Measurements from ENCODE around the gene RGS3. TPM values are rescaled to one million over a fixed set of nuclear protein-coding genes. Genes with fewer than 3 reads are reported as not detected.

RGS3 gene
- polyA plus RNA-seq, 1 experiment: 41.0 TPM

DNA sequence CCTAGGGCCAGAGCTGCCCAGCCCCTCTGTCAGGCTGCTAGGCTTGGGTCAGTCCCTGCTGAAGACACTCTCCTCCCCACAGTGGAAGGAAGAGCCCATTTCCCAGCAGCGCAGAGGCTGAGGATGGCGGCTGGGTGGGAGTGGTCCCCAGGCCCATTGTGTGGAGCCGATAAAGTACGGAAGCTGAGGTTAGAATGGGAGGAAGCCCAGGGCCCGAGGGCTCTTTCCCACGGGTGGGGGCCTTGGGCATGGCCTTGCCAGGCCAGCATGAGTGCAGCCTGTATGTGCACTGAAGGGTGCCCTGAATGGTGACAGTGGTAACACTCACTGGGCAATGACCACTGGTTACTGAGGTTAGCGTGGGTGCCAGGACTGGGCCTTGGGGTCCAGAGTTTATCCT is 125.9 kb downstream of the RGS3 start:
- ChIA-PET POLR2A (no interaction called here), CTCF (interaction anchor here (1.0 to 24.3 kb wide), 11 partner anchors 10 to 190 kb away, joined by 3 to 767 read pairs (median 6); partner anchors contain the start of genes ALAD and RGS3)
- Histone ChIP-seq H3K27me3 (ENCODE audit: control insufficient read depth, insufficient read depth, low read length) (no peaks in the 10 kb centered on the region), H3K9me3 (ENCODE audit: control insufficient read depth, insufficient read depth, low read length) (no peaks in the 10 kb centered on the region; the same call in 1 of the 2 replicates), H3K4me3 (ENCODE audit: low read depth, low read length) (no peak overlapping the region), H3K27ac (ENCODE audit: low read depth, low read length) (no peak overlapping the region)
- TF ChIP-seq, protein P1, sequence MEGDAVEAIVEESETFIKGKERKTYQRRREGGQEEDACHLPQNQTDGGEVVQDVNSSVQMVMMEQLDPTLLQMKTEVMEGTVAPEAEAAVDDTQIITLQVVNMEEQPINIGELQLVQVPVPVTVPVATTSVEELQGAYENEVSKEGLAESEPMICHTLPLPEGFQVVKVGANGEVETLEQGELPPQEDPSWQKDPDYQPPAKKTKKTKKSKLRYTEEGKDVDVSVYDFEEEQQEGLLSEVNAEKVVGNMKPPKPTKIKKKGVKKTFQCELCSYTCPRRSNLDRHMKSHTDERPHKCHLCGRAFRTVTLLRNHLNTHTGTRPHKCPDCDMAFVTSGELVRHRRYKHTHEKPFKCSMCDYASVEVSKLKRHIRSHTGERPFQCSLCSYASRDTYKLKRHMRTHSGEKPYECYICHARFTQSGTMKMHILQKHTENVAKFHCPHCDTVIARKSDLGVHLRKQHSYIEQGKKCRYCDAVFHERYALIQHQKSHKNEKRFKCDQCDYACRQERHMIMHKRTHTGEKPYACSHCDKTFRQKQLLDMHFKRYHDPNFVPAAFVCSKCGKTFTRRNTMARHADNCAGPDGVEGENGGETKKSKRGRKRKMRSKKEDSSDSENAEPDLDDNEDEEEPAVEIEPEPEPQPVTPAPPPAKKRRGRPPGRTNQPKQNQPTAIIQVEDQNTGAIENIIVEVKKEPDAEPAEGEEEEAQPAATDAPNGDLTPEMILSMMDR (IDR thresholded peaks at IDR 0.05; ENCODE audit: low read depth, low read length): no peak
- no peak for DNase-seq (ENCODE audit: low read depth, low spot score)

DNA sequence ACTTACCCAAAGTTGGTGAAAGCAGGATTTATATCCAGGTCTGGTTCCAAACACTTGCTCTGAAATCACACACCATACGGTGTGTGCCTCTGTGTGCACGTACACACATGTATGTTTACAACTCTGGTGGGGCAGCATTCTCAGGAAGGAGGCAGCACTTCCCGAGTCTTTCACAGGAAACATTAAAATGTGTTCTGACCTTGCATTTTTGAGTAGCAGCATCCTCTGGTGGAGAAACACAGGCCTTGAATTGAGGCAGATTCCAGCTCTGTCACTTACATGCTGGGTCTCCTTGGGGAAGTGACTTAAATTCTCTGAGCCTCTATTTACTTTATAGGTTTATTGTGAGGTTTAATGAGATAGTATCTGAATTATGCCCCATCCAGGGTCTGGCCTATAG is 126.4 kb downstream of the RGS3 start:
- DNase-seq (ENCODE audit: low read depth, low spot score): no peak
- TF ChIP-seq, protein P1 (IDR thresholded peaks at IDR 0.05; ENCODE audit: low read depth, low read length): peak; percentile 95
- Histone ChIP-seq H3K27ac (ENCODE audit: low read depth, low read length) (no peak overlapping the region), H3K4me3 (ENCODE audit: low read depth, low read length) (no peak overlapping the region), H3K27me3 (ENCODE audit: control insufficient read depth, insufficient read depth, low read length) (no peaks in the 10 kb centered on the region), H3K9me3 (ENCODE audit: control insufficient read depth, insufficient read depth, low read length) (no peaks in the 10 kb centered on the region; the same call in 1 of the 2 replicates)
- ChIA-PET POLR2A (no interaction called here), CTCF (interaction anchor here (0.5 to 24.3 kb wide), 16 partner anchors 11 to 317 kb away, joined by 3 to 767 read pairs (median 4); partner anchors contain the start of genes ALAD and RGS3)

DNA sequence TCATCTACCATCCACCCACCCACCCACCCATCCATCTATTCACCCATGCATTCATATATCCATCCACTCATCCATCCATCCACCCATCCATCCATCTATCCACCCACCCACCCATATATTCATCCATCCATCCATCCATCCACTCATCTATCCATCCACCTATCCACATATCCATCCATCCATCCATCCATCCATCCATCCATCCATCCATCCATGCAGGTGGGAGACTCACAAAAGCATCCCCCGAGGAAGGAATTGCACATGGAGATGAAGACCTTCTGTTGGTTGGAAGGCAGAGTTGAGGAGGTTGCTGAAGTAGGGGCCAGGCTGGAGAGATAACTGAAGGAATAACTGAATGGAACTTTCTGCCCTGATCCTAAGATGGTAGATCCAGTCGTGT is 126.9 kb downstream of the RGS3 start:
- no peaks in the 10 kb centered on the region for H3K27me3 ChIP-seq (ENCODE audit: control insufficient read depth, insufficient read depth, low read length)
- no peak overlapping the region for H3K27ac ChIP-seq (ENCODE audit: low read depth, low read length)
- TF ChIP-seq, protein P1 (IDR thresholded peaks at IDR 0.05; ENCODE audit: low read depth, low read length): no peak
- no peak for DNase-seq (ENCODE audit: low read depth, low spot score)
- CTCF ChIA-PET: interaction anchor here (0.5 to 24.3 kb wide), 14 partner anchors 11 to 318 kb away, joined by 3 to 767 read pairs (median 6); partner anchors contain the start of gene ALAD
- no peaks in the 10 kb centered on the region; the same call in 1 of the 2 replicates for H3K9me3 ChIP-seq (ENCODE audit: control insufficient read depth, insufficient read depth, low read length)
- POLR2A ChIA-PET: no interaction called here
- no peak overlapping the region for H3K4me3 ChIP-seq (ENCODE audit: low read depth, low read length)

DNA sequence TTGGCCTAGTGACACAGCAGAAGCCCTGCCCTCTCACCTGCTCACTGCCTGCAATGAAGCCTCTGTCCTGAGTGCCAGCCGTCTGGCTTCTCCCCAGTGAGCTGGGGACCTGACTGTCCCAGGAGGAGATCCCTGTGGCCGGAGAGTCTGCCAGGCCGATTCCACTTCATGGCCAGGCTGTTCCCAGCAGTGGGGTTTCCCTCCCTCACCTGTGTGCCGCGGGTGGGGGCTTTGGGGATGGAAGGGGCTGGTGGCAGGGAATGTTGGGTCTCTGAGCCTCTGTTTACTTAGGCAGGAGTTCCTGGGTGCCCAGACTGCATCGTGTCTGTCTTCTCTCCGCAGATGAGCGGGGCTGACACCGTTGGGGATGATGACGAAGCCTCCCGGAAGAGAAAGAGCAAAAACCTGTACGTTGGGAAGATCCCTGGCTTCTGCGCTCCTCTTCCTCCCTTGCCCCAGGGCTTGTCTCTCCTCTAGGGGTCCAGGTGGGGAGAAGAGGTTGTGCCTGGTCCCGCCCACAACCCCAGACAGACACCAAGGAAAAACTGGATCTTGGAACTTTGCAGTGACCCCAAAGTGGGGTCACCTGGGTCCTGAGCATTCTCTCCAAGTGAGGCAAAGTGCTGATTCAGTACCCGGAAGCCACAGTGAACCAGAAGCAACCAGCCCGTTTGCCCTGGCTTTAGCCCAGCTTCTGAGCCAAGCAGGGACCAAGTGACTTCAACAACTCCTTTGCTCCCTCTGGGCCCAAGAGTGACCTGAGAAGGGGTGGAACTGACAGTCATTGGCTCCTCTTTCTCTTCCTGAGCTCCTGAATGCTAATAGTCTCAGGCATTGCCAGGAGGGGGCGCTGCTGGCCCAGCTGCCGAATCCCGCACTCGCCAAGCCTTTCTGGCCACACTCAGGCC is 127.7 kb downstream of the RGS3 start:
- no peak overlapping the region for H3K27ac ChIP-seq (ENCODE audit: low read depth, low read length)
- no peaks in the 10 kb centered on the region for H3K27me3 ChIP-seq (ENCODE audit: control insufficient read depth, insufficient read depth, low read length)
- CTCF ChIA-PET: interaction anchor here (0.6 to 24.3 kb wide), 35 partner anchors 9 to 316 kb away, joined by 3 to 767 read pairs (median 5); partner anchors contain the start of genes ALAD, CDC26, POLE3 and PRPF4
- TF ChIP-seq, protein P1 (IDR thresholded peaks at IDR 0.05; ENCODE audit: low read depth, low read length): peak; percentile 96
- no peaks in the 10 kb centered on the region; the same call in 1 of the 2 replicates for H3K9me3 ChIP-seq (ENCODE audit: control insufficient read depth, insufficient read depth, low read length)
- POLR2A ChIA-PET: interaction anchor here (0.8 to 1.0 kb wide), 3 partner anchors 64 to 145 kb away, joined by 4 to 15 read pairs (median 7); no protein-coding TSS in a partner anchor
- no peak for DNase-seq (ENCODE audit: low read depth, low spot score)
- no peak overlapping the region for H3K4me3 ChIP-seq (ENCODE audit: low read depth, low read length)
